LNCaP clone FGC (cell line): Measurements from ENCODE around the gene CYTH1.

Source experiments
- DNase-seq: peaks from one replicate; pipeline ENCODE4 v3.0.0-alpha.2; 2011; ENCODE audit warnings: low read depth
- H3K4me3 ChIP-seq: 2 replicates; pipeline ENCODE4 v1.5.1; 2011; ENCODE audit warnings: mild to moderate bottlenecking, low read depth, low read length, control low read depth
- CTCF ChIP-seq: IDR thresholded peaks from 2 replicates; pipeline ENCODE4 v1.5.1; 2012; ENCODE audit warnings: mild to moderate bottlenecking; ENCODE audit not compliant: control insufficient read depth, insufficient read depth; ENCODE audit errors: extremely low read depth

CYTH1 gene

GRCh38 chr17:78818932-78819331, 36.9 kb upstream of the CYTH1 start:
- TF ChIP-seq CTCF: no peak
- no peak for DNase-seq
- H3K4me3 ChIP-seq: no peak overlapping the region

- no peak for TF ChIP-seq CTCF
- DNase-seq: no peak
- no peak overlapping the region for H3K4me3 ChIP-seq
These were observed 36.2 kb upstream of the CYTH1 start for GRCh38 chr17:78818152-78818846.

- no peak for TF ChIP-seq CTCF
- DNase-seq: no peak
- H3K4me3 ChIP-seq: no peak overlapping the region
These were observed 35.0 kb upstream of the CYTH1 start for GRCh38 chr17:78817123-78817522.

GRCh38 chr17:78815696-78816095, 33.6 kb upstream of the CYTH1 start:
- TF ChIP-seq CTCF: no peak
- DNase-seq: no peak
- no peak overlapping the region for H3K4me3 ChIP-seq

DNA sequence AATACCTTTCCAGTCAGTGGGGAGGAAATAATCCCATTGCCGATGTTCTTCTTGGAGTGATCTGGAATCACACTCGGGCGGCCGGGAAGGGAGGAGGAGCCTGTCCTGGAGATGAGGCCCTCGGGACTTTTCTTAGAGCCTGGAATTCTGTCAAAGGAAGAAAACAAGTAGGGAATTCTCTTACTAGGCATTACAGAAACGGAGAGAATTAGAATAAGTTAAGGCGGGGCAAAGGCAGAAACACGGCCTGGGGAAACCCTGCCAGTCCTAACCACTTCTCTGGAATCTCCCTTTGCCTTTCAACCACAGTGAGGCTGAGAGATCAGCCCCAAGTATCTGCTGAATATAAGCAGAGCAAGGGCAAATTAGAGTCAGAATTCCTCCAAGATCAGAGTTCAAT, 30.8 kb upstream of the CYTH1 start:
- TF ChIP-seq CTCF: no peak
- DNase-seq: no peak
- no peak overlapping the region for H3K4me3 ChIP-seq

GRCh38 chr17:78808163-78808562, 26.1 kb upstream of the CYTH1 start:
- TF ChIP-seq CTCF: no peak
- no peak for DNase-seq

DNA sequence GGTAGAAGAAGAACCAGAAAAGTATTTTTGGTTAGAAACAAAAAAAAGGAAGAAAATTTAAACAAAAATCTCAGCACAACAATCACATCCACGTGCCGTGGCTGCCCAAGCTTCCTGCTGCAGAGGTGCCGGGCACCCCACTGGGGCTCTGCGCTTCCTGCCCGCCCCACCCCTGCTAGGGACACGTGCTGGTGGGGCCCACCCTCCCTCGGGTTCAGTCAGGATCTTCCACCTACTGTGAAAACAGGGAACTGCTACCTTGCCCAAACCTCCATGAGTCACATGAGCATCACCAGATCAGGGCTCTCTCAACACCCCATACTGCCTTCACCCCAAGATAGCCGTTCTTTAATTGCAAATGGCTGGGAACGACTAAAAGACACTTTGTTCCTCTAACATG, 24.4 kb upstream of the CYTH1 start:
- DNase-seq: no peak
- no peak overlapping the region for H3K4me3 ChIP-seq
- TF ChIP-seq CTCF: no peak

More at GRCh38 chr17:78808163-78808562, 26.1 kb upstream of the CYTH1 start:
- H3K4me3 ChIP-seq: no peak overlapping the region
